GM12875 (cell line): Measurements from ENCODE around the gene CUBN.

Experiments
- H3K4me3 ChIP-seq: one replicate; pipeline ENCODE4 v1.5.1; 2011; ENCODE audit warnings: low read depth, low read length, control low read depth
- TF ChIP-seq, protein P1 (sequence below): IDR thresholded peaks from 2 replicates; pipeline ENCODE4 v1.5.1; 2011; ENCODE audit warnings: low read depth, mild to moderate bottlenecking, control low read depth, inconsistent platforms, low read length, moderate library complexity, borderline replicate concordance; ENCODE audit not compliant: insufficient read depth

CUBN gene

DNA sequence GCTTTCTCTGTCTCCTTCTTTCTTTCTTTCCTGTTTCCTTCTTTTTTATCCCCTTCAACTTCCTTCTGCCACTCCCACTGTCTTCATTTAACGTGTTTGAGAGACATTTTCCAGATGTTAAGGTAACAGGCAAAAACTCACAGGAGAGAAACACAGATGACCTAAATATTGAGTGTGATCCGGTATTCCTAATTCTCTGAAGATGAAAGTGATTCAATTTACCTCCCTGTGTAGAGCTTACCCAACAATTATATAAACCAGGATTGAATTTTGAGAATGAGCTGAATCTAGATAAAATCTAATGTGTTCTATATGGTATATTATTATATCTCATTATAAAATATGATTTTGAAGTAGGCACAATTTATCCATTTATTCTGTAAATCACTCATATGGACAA lies 265.8 kb downstream of the CUBN start:
- TF ChIP-seq, protein P1, sequence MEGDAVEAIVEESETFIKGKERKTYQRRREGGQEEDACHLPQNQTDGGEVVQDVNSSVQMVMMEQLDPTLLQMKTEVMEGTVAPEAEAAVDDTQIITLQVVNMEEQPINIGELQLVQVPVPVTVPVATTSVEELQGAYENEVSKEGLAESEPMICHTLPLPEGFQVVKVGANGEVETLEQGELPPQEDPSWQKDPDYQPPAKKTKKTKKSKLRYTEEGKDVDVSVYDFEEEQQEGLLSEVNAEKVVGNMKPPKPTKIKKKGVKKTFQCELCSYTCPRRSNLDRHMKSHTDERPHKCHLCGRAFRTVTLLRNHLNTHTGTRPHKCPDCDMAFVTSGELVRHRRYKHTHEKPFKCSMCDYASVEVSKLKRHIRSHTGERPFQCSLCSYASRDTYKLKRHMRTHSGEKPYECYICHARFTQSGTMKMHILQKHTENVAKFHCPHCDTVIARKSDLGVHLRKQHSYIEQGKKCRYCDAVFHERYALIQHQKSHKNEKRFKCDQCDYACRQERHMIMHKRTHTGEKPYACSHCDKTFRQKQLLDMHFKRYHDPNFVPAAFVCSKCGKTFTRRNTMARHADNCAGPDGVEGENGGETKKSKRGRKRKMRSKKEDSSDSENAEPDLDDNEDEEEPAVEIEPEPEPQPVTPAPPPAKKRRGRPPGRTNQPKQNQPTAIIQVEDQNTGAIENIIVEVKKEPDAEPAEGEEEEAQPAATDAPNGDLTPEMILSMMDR = no peak
- H3K4me3 ChIP-seq = no peak overlapping the region

DNA sequence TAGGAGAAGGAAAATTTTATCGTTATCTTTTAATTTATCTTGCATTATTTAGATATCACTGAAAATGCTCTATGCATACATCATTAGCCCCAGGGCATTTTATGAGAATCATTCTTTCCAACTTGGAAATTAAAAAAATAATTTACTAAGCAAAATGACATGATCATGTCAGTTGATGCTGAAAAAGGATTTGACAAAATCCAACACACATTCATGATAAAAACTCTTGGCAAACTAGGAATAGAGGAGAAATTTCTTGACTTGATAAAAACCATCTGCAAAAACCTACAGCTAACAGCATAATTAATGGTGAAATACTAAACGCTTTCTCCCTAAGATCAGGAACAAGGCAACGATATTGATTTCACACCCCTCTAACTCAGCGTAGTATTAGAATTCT lies 272.2 kb downstream of the CUBN start:
- H3K4me3 ChIP-seq = no peak overlapping the region
- TF ChIP-seq, protein P1 = no peak

DNA sequence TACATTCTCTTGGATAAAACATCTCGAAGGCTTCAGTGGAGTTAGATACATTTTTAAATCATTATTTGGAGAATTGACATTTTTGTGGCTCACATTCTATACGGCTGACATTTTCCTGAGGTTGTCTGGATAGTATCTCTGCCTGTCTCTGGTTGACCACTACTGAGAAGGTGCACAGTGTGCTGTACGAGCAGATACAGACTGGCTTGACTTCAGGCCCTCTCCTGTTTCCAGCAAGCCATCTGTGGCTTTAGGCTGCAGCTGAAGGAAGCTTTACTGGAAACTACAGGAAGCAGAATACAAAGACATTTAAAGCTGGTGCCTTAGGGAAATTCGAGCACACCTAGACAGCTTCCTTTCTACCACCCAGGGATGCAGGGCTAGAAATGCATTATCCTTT lies 273.0 kb downstream of the CUBN start:
- H3K4me3 ChIP-seq = no peak overlapping the region
- TF ChIP-seq, protein P1 = no peak

DNA sequence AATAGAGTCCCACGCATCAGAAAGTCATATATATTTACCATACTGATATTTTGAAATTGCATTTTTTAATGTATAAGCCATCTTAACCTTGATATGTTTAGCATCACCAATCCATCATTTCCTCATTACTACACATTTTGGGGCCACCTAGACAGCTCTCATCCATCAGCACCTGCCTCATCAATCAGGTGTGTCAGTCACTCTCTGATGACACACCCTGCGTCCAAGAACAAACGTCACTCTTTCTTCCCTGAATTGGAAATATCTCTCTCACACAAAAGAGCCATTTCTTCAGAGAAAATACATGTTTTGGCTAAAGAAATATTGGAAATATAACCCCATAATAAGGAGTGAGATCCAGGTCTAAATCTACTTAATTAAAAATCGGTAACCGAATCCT lies 273.5 kb downstream of the CUBN start:
- TF ChIP-seq, protein P1 = no peak
- no peak overlapping the region for H3K4me3 ChIP-seq

DNA sequence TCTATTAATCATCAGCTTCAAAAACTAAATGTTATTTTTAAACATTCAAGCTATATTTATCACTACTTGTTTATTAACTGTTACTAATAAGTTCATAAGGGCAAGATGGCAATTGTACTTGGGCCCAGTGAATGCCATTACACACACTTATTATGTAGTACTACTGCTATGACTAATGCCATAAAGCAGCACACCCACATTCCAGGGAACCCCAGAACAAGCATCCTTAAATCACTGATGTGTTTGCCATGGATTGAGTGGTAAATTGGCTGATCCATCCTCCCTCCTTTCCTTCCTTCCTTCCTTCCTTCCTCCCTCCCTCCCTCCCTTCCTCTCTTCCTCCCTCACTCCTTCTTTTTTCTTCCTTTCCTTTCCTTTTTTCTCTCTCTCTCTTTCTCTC lies 275.0 kb downstream of the CUBN start:
- TF ChIP-seq, protein P1 = no peak
- no peak overlapping the region for H3K4me3 ChIP-seq

DNA sequence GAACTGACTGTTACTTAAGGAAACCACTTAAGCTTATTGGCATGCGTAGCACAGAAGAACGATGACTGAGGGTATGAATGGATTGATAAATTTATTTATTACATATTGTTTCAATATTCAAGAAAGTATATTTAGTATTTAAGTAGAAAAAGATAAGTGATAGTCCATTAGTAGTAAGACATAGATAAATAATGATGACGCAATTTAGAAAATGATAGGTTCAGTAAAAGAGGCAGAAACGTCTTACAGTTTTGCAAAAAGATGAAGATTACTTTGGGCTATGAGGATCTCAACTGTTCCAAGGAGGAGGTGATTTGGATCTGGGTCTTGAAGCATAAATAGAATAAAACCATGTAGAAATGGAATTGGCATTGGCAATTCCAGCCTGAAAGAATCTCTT lies 275.8 kb downstream of the CUBN start:
- TF ChIP-seq, protein P1 = no peak

DNA sequence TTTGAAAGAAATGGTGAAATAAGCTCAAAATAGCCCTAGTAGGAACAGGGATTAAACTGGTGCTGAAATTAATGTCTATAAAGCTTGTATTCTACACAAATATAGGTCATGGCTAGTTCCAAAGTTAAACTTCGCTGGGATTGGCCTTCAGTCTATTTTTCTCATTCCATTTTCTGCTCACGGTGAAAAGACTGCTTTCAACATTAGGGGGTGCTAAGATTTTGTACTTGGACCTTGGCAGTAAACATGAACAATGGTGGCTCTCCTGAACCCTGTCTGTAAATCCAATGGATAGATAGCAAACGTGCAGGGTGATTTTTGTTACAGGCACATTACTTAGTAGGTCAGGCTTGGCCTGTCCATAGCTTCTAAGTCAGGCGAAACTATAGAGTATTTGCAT lies 276.4 kb downstream of the CUBN start:
- no peak overlapping the region for H3K4me3 ChIP-seq
- TF ChIP-seq, protein P1 = no peak

More for the DNA sequence above, 275.8 kb downstream of the CUBN start:
- no peak overlapping the region for H3K4me3 ChIP-seq
